Breast epithelium (tissue), 3 donors: Measurements from ENCODE around the gene GSX2.

ENCODE experiments used
- CTCF ChIP-seq, 3 donors: fragments of 450-650 bp; IDR thresholded peaks; one replicate each; pipeline ENCODE4 v1.5.1; 2016 to 2017; ENCODE audit warnings: antibody characterized with exemption in 3 of 3, mild to moderate bottlenecking in 3 of 3, moderate library complexity in 3 of 3
- POLR2A ChIP-seq: fragments of 450-650 bp; IDR thresholded peaks from one replicate; pipeline ENCODE4 v1.6.1; 2016; ENCODE audit warnings: antibody characterized with exemption, mild to moderate bottlenecking, moderate library complexity

GRCh38 chr4:54099287-54099747 lies 646 bp upstream of the GSX2 start:
- TF ChIP-seq CTCF (IDR thresholded peaks at IDR 0.05) (no peak), POLR2A (no peak)
